Loucy (cell line): ENCODE measurements around the gene MTX3.

Experiments
- H2AFZ ChIP-seq: fragments of 200-600 bp; sonication (generic); 2 replicates; pipeline ENCODE4 v1.6.0; 2016; ENCODE audit warnings: antibody characterized with exemption, mild to moderate bottlenecking, low read length, moderate library complexity
- H3F3A ChIP-seq: fragments of 200-600 bp; 2 replicates; pipeline ENCODE4 v1.6.0; 2016; ENCODE audit warnings: antibody characterized with exemption, low read depth, mild to moderate bottlenecking
- H3K27me3 ChIP-seq: fragments of 200-600 bp; sonication (generic); 2 replicates; pipeline ENCODE4 v1.6.1; 2014; ENCODE audit warnings: low read length, mild to moderate bottlenecking; ENCODE audit not compliant: insufficient read depth, poor library complexity, severe bottlenecking
- H3K36me3 ChIP-seq: fragments of 200-600 bp; sonication (generic); 2 replicates; pipeline ENCODE4 v1.6.1; 2016; ENCODE audit warnings: low read length; ENCODE audit not compliant: insufficient read depth
- H3K4me1 ChIP-seq: fragments of 200-600 bp; sonication (generic); 2 replicates; pipeline ENCODE4 v1.5.1; 2014; ENCODE audit warnings: low read length, mild to moderate bottlenecking; ENCODE audit not compliant: insufficient read depth, poor library complexity, severe bottlenecking
- H3K4me2 ChIP-seq: fragments of 200-600 bp; sonication (generic); 2 replicates; pipeline ENCODE4 v1.6.0; 2014; ENCODE audit warnings: antibody characterized with exemption, low read length, low read depth, mild to moderate bottlenecking; ENCODE audit not compliant: poor library complexity, severe bottlenecking
- H3K4me3 ChIP-seq: fragments of 200-600 bp; sonication (generic); 2 replicates; pipeline ENCODE4 v1.5.1; 2014; ENCODE audit warnings: low read length, mild to moderate bottlenecking, mixed read lengths; ENCODE audit not compliant: poor library complexity, severe bottlenecking
- H3K79me2 ChIP-seq: fragments of 200-600 bp; sonication (generic); 2 replicates; pipeline ENCODE4 v1.6.1; 2014; ENCODE audit warnings: low read length; ENCODE audit not compliant: insufficient read depth
- H3K9ac ChIP-seq: fragments of 200-600 bp; sonication (generic); 2 replicates; pipeline ENCODE4 v1.6.0; 2014; ENCODE audit warnings: mild to moderate bottlenecking, low read depth, low read length, moderate library complexity; ENCODE audit not compliant: poor library complexity, severe bottlenecking
- H3K9me2 ChIP-seq: fragments of 200-600 bp; sonication (generic); replicated peaks from 2 replicates; pipeline ENCODE4 v1.6.1; 2016; ENCODE audit warnings: low read depth, low read length, mixed read lengths
- H3K9me3 ChIP-seq: fragments of 200-600 bp; sonication (generic); 2 replicates; pipeline ENCODE4 v1.6.1; 2014; ENCODE audit warnings: mild to moderate bottlenecking, antibody characterized with exemption, low read length, low read depth; ENCODE audit not compliant: insufficient read depth
- H4K20me1 ChIP-seq: fragments of 200-600 bp; sonication (generic); 2 replicates; pipeline ENCODE4 v1.6.0; 2014; ENCODE audit warnings: antibody characterized with exemption, low read length, mild to moderate bottlenecking; ENCODE audit not compliant: insufficient read depth, poor library complexity, severe bottlenecking
- EZH2phosphoT487 ChIP-seq: fragments of 200-600 bp; IDR thresholded peaks from 2 replicates; pipeline ENCODE4 v1.6.1; 2018; ENCODE audit warnings: antibody characterized with exemption, mild to moderate bottlenecking, moderate library complexity, borderline replicate concordance
- TF ChIP-seq, protein P1 (sequence below): fragments of 200-600 bp; sonication (generic); conservative IDR thresholded peaks from 2 replicates; pipeline ENCODE4 v1.5.1; 2014; ENCODE audit warnings: mild to moderate bottlenecking, antibody characterized with exemption, low read length

MTX3 gene

DNA sequence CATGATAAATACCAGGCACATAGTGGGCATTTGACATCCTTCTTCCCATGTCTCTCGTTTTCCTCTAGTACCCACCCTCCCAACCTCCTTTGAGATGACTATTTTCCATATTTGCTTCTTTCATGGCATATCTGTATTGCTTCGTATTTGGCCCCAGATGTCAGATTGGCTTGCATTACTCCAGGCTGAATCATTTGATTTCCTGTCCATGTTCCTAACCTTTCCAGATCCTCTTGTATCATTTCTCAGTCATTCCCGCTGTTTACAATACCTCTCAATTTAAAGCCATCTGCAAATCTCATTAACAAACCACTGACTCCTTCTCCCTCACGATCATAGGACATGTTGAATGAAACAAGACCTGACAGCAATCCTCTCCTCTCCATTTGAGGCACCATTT, 19.9 kb downstream of the MTX3 start:
- H3K9ac ChIP-seq = no peak overlapping the region
- no peaks in the 10 kb centered on the region for H3K9me3 ChIP-seq
- no peaks in the 10 kb centered on the region for H4K20me1 ChIP-seq
- H3K9me2 ChIP-seq = no peaks in the 10 kb centered on the region
- H3K27me3 ChIP-seq = no peaks in the 10 kb centered on the region
- H2AFZ ChIP-seq = no peak overlapping the region
- TF ChIP-seq, protein P1, sequence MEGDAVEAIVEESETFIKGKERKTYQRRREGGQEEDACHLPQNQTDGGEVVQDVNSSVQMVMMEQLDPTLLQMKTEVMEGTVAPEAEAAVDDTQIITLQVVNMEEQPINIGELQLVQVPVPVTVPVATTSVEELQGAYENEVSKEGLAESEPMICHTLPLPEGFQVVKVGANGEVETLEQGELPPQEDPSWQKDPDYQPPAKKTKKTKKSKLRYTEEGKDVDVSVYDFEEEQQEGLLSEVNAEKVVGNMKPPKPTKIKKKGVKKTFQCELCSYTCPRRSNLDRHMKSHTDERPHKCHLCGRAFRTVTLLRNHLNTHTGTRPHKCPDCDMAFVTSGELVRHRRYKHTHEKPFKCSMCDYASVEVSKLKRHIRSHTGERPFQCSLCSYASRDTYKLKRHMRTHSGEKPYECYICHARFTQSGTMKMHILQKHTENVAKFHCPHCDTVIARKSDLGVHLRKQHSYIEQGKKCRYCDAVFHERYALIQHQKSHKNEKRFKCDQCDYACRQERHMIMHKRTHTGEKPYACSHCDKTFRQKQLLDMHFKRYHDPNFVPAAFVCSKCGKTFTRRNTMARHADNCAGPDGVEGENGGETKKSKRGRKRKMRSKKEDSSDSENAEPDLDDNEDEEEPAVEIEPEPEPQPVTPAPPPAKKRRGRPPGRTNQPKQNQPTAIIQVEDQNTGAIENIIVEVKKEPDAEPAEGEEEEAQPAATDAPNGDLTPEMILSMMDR = no peak
- TF ChIP-seq EZH2phosphoT487 = no peak
- no peaks in the 10 kb centered on the region for H3F3A ChIP-seq
- H3K36me3 ChIP-seq = no peaks in the 10 kb centered on the region
- no peaks in the 10 kb centered on the region for H3K79me2 ChIP-seq
- H3K4me2 ChIP-seq = no peak overlapping the region
- H3K4me1 ChIP-seq = no peaks in the 10 kb centered on the region
- no peak overlapping the region for H3K4me3 ChIP-seq

DNA sequence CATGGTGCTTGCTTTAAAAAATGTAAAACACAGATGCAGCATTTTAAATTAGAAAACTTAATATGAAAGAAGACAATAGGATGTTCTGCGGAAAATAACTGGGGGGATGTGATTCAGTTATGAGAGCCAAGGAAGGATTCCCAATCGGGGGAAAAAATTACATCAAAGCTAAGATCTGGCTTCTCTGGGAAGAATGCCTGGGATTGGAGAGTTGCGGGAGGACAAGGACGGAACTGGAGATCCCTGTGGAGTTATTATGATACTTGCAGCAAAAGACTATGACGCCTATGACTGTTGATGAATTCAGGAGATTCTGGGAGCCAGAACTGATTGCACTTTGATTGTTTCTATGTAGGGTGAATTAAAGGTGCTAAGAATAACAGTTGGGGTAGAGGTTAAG, 24.6 kb downstream of the MTX3 start:
- Histone ChIP-seq H3K36me3 (no peaks in the 10 kb centered on the region), H3K9me2 (no peaks in the 10 kb centered on the region), H3K9ac (no peak overlapping the region), H3K27me3 (no peaks in the 10 kb centered on the region), H3K4me1 (no peaks in the 10 kb centered on the region), H3K4me2 (no peak overlapping the region), H3K79me2 (no peaks in the 10 kb centered on the region), H4K20me1 (no peaks in the 10 kb centered on the region), H3K9me3 (no peaks in the 10 kb centered on the region), H3F3A (no peaks in the 10 kb centered on the region), H3K4me3 (no peak overlapping the region), H2AFZ (no peak overlapping the region)
- TF ChIP-seq, protein P1 = no peak
- TF ChIP-seq EZH2phosphoT487 = no peak

DNA sequence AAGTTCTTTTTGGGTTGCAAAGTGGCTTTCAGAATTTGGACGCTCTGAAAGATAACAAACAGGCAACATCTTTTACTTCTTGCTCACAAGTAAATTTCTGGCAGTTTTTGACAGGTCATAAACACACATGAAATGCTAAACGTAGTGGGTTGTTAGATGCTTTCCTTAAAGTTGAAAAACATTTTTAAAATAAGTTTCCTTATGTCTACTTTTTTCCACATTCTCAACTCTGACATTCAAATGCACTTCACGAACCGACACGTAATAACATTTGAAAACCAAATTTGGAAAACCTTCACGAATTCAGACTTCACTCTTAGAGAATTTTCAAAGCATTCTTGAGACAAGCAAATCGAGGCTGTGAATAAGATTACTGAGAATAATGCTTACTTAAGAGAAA, 26.9 kb downstream of the MTX3 start:
- TF ChIP-seq, protein P1 = no peak
- no peak for TF ChIP-seq EZH2phosphoT487
- H3K4me2 ChIP-seq = no peak overlapping the region
- H3K4me1 ChIP-seq = no peaks in the 10 kb centered on the region
- H3K36me3 ChIP-seq = no peaks in the 10 kb centered on the region
- H3K9me3 ChIP-seq = no peaks in the 10 kb centered on the region
- H3K4me3 ChIP-seq = no peak overlapping the region
- H4K20me1 ChIP-seq = no peaks in the 10 kb centered on the region
- H3K79me2 ChIP-seq = no peaks in the 10 kb centered on the region
- no peaks in the 10 kb centered on the region for H3K9me2 ChIP-seq
- H2AFZ ChIP-seq = no peak overlapping the region
- no peaks in the 10 kb centered on the region for H3K27me3 ChIP-seq
- no peaks in the 10 kb centered on the region for H3F3A ChIP-seq
- H3K9ac ChIP-seq = no peak overlapping the region
